HCT116 (cell line): ENCODE data around the gene SLC47A2.

Source experiments
- CTCF ChIP-seq, 3 experiments: fragments of 200-600 bp in 1 of 3; sonication (generic) in 1 of 3; IDR thresholded peaks in 2 of 3; conservative IDR thresholded peaks in 1 of 3; 2 replicates each; pipeline ENCODE4 v1.5.1; 2012 to 2017; ENCODE audit warnings: low read depth in 2 of 3, low read length in 2 of 3, antibody characterized with exemption in 1 of 3, borderline replicate concordance in 1 of 3, control low read depth in 1 of 3, mild to moderate bottlenecking in 1 of 3, mixed read lengths in 1 of 3, mixed run types in 1 of 3, moderate library complexity in 1 of 3; ENCODE audit not compliant: insufficient read depth in 1 of 3
- EZH2phosphoT487 ChIP-seq: fragments of 200-600 bp; IDR thresholded peaks from 2 replicates; pipeline ENCODE4 v1.6.1; 2018; ENCODE audit warnings: antibody characterized with exemption, borderline replicate concordance
- POLR2AphosphoS5 ChIP-seq: IDR thresholded peaks from 2 replicates; pipeline ENCODE4 v1.6.1; 2011; ENCODE audit warnings: mild to moderate bottlenecking, low read depth, low read length, moderate library complexity
- SP1 ChIP-seq: IDR thresholded peaks from 2 replicates; pipeline ENCODE4 v1.6.1; 2012; ENCODE audit warnings: low read depth
- YY1 ChIP-seq: IDR thresholded peaks from 2 replicates; pipeline ENCODE4 v1.6.1; 2011; ENCODE audit warnings: low read length, low read depth, moderate library complexity, mild to moderate bottlenecking; ENCODE audit not compliant: insufficient replicate concordance; ENCODE audit errors: extremely low read depth
- ZNF274 ChIP-seq: fragments of 200-500 bp; sonication (Bioruptor generic); IDR thresholded peaks from 2 replicates; pipeline ENCODE4 v1.6.1; 2014; ENCODE audit warnings: mild to moderate bottlenecking, low read depth, low read length, inconsistent platforms

GRCh38 chr17:19717411-19717908, 1.1 kb upstream of the SLC47A2 start:
- no peak for TF ChIP-seq CTCF (IDR thresholded peaks at IDR 0.05 in 2 of 3, conservative IDR thresholded peaks at IDR 0.05 in 1 of 3; ENCODE audit: borderline replicate concordance in 1 of 3, insufficient read depth in 1 of 3, low read depth in 2 of 3, low read length in 2 of 3)
- TF ChIP-seq EZH2phosphoT487: no peak
- no peak for TF ChIP-seq YY1
- no peak for TF ChIP-seq POLR2AphosphoS5
- no peak for TF ChIP-seq ZNF274
- no peak for TF ChIP-seq SP1
